ENCODE results near the gene SF3B2.

DNA sequence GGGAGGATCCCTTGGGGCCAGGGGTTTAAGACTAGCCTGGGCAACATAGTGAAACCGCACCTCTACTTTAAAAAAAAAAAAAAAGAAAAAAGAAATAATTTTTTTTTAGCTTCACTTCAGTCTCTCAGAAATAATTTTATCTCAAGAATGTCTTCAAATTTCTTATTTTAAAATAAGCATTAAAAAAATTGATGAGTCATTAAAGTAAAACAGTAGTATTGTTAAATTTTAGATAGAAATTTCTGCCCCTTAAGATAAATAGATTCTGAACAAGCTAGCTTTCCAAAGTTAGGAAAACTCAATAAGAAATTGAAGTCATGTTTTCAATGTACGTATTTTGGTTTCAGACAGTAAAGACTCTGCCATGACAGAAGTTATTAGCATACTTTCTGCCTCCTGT lies 10.2 kb downstream of the SF3B2 start:
- no peak for TF ChIP-seq POLR2A (IDR thresholded peaks at IDR 0.05)
- TF ChIP-seq, protein P1, sequence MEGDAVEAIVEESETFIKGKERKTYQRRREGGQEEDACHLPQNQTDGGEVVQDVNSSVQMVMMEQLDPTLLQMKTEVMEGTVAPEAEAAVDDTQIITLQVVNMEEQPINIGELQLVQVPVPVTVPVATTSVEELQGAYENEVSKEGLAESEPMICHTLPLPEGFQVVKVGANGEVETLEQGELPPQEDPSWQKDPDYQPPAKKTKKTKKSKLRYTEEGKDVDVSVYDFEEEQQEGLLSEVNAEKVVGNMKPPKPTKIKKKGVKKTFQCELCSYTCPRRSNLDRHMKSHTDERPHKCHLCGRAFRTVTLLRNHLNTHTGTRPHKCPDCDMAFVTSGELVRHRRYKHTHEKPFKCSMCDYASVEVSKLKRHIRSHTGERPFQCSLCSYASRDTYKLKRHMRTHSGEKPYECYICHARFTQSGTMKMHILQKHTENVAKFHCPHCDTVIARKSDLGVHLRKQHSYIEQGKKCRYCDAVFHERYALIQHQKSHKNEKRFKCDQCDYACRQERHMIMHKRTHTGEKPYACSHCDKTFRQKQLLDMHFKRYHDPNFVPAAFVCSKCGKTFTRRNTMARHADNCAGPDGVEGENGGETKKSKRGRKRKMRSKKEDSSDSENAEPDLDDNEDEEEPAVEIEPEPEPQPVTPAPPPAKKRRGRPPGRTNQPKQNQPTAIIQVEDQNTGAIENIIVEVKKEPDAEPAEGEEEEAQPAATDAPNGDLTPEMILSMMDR (IDR thresholded peaks at IDR 0.05) = no peak

Data from upper lobe of left lung (tissue), 4 donors.